ENCODE results near the gene FBXO42.

- no peak for TF ChIP-seq POLR2A (IDR thresholded peaks at IDR 0.05; ENCODE audit: low read depth, low read length)
- no peak for TF ChIP-seq POLR2AphosphoS5 (IDR thresholded peaks at IDR 0.05; ENCODE audit: low read depth, low read length)
- no peak for TF ChIP-seq SPI1 (IDR thresholded peaks at IDR 0.05; ENCODE audit: low read depth, low read length)
- no peak for TF ChIP-seq TAF1 (IDR thresholded peaks at IDR 0.05; ENCODE audit: low read depth, low read length)
Measured at GRCh38 chr1:16266411-16267118, 85.7 kb downstream of the FBXO42 start.
